CD4-positive, alpha-beta T cell treated with Interleukin-1 beta for 1 hour (primary cell): ENCODE measurements around the gene RSPO3.
"Not testable (repeated sequence)": the region's sequence is repeated elsewhere in the genome, so short reads cannot be mapped to it uniquely, and the experiment has no call there.

Experiments used
- DNase-seq, 2 donors: peaks; one replicate each; pipeline ENCODE4 v3.0.0-alpha.2; 2020 to 2022

The RSPO3 gene

DNA sequence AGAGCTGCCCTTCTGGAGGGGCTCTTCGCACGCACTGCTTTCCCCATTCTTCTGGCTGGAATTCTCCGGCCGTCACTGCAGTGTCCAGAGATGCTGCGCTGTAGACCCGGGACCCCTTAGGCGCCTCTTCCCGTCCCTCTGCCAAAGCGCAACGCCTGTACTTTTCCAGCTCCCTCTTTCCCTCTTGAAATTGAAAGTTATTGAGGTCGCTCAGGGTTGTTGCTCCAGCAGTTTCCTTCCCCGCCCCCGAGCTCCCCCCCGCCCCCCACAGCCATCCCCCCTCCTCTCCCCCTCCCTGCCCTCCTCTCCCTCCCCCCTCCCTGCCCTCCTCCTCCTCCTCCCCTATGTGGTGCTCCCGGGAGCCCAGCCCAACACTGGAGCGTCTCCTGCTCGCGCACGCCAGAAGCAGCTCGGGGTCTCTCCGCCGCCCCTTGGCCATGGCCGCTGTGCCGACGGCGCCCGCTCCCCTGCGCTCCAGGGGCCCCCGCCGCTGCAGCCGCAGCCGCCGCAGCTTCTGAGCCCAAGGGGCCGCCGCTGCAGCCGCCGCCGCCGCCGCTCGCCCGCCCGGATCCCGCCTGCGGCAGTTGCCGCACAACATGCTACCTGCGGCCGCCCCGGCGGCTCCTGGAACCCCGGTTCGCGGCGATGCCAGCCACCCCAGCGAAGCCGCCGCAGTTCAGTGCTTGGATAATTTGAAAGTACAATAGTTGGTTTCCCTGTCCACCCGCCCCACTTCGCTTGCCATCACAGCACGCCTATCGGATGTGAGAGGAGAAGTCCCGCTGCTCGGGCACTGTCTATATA, at the start of gene RSPO3:
TSS of gene RSPO3 (plus strand) at position 374 of the 804 bp plus-strand sequence. CDS start 522 bp downstream, outside the sequence.
- no peak for DNase-seq

- no peak for DNase-seq
Observed at GRCh38 chr6:127069659-127070279, 48.7 kb upstream of the RSPO3 start.

DNA sequence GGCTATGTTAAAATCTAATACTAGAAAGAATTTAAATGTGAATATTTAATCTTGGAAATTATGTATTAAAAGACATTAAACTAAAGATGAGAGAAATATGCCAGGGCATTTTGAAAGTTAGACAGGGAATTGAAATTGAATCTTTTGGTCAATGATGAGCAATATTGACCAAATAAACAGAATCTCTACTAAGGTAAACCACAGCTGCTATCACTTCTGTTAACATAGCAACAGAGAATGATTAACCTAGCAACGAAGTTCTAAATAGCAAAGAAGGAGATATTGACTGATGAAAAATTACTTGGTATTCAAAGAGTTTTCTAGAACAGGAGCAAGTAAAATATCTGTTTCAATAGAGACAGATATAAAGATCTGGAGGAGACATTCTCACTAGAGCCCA, 45.2 kb upstream of the RSPO3 start:
- no peak for DNase-seq

- DNase-seq, result no peak
Observed at GRCh38 chr6:127076466-127076865, 42.0 kb upstream of the RSPO3 start.

DNA sequence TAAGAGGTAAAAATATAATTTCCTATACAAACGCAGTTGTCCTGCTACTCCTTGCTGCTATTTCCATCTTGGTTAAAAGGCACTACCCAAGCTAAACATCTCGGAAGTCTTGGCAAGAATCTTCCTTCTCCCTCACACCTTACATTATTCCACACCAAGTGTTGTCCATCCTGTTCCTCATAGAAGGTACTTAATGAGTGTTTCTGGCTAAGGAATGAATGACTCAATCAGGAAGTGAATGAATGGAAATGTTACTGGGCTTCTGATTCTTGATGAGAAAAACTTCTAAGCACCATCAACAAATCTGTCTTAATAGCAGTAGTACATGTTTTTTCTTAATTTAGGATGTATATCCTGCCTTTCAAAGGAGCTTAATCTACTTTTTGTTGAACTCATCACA, 40.6 kb upstream of the RSPO3 start:
- DNase-seq, result no peak

DNA sequence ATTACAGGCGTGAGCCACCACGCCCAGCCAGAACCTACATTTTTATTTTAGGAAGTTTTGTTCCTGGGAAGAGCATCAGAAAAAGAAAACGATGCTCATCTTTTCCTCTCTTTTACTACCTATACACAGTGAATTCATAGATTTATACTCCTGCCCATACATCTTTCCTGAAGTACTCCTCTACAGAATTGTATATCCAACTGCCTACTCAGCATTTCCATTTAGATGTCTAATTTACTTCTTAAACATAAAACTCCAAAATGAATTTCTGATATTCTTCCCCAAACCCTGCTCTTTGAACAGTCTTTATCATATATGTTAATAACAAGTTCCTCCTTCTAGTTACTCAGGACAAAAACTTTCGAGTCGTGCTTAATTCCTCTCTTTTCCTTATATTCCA, 39.8 kb upstream of the RSPO3 start:
- DNase-seq, result no peak

DNA sequence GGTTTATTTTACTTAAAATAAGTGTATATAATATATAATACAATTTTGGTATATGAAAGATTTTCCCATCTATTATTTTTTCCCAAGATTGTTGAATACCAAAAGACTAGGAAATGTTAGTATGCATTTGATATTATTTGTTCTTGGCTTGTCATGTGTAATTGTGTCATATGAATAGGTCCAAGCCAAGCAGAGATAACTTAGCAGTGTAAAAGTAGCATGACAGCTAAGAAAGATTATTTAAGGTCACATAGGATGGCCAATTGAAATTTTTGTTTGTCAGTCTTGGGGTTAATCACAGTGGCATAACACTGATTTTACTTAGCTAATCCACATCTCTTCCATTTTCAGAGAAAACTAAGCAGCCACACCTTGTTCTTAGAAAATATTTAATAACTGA, 38.8 kb upstream of the RSPO3 start:
- no peak for DNase-seq

DNA sequence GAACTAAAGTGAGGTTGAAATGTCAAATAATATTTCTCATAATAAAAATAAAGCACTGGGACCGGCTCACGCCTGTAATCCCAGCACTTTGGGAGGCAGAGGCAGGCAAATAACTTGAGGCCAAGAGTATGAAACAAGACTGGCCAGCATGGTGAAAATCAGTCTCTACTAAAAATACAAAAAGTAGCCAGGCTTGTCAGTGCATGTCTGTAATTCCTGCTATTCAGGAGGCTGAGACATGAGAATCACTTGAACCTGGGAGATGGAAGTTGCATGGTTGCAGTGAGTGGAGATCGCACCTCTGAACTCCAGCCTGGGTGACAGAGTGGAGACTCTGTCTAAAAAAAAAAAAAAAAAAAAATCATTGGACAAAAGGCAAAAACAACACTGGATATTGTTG, 38.4 kb upstream of the RSPO3 start:
- no peak for DNase-seq

- DNase-seq, result no peak
Observed at GRCh38 chr6:127083231-127083962, 35.1 kb upstream of the RSPO3 start.

DNA sequence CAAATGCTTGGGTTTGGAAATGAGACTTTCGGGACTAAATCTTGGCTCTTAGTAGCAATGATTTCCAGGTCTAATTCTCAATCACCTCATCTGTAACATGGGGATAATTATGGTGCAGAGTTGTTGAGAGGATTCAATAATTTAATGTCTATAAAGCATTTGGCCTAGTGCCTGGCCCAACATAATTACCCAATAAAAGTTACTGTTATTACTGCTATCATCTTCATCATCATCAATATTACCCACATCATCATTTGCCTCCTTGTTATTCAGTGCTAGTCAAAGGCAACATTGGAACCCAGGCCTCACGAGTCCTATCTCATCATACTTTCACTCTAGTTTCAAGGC, 34.5 kb upstream of the RSPO3 start:
- DNase-seq, result no peak

DNA sequence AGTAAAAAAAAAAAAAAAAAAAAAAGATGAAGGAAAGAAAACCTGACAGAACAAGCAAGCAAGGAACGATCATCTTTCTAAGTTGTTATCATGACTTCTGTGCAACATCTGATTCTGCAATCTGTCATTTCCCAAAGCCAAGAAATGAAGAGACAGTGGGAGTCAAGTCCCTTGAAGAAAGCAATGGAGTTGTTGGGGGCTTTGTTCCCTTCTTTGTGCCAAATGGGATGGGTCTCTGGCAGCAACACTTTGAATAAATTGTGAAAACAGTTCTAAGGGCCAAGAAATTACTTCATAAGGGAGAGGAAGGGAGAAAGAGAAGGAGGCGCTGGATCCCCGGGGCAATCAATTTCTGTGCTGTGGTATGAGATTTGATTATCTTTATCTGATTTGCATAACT, 33.3 kb upstream of the RSPO3 start:
- no peak for DNase-seq

DNA sequence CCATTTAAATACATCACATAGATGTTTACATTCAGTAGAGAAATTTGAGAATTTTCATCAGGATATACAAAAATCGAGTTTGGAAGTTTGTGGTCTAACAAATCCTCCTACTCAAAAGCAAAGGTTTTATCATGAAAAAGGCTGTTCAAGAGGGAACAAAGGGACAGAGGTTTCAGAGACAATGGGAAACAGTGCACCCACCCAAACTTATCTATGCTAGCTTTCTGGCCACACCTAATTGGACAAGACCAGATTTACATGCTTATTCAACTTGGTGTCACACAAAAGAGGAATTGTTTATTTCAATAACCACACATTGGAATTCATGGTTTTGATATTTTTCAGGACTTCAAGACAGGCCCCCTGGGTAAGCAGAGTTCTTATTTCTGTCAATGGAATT, 28.4 kb upstream of the RSPO3 start:
- DNase-seq, result no peak

DNA sequence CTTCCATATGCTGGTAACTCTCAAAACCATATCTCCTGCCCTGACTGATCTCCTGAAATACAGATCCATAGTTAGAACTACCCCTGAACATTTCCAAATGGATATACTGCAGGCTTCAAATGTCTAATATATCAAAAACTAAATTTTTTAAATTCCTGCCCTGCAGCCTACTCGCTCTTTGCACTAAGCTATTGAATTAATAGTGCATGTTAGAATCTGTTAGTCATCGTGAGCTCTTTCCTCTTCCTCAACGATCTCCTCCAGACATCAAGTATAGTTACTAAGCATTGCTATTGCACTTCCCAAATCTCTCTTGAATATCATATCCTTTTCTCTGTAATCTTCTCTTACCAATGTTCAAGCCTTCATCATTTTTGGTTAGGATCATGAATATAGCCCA, 26.0 kb upstream of the RSPO3 start:
- no peak for DNase-seq

DNA sequence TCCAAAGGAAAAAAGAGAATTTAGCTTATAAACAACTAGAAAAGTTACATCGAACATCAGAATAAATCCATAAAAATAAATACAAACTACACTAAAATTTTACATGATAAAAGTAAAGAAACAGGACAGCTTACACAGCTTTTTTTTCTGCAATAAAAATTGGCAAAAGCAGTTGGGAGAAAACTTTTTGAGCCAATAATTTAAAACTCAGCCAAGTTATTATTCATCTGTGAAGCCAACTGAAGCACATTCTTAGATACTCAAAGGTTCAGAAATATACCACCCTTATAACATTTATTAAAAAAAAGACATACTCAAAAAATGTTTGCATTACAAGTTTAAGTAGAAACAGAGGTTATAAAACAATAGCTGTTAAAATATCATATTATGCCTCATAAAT, 23.7 kb upstream of the RSPO3 start:
- DNase-seq, result no peak

DNA sequence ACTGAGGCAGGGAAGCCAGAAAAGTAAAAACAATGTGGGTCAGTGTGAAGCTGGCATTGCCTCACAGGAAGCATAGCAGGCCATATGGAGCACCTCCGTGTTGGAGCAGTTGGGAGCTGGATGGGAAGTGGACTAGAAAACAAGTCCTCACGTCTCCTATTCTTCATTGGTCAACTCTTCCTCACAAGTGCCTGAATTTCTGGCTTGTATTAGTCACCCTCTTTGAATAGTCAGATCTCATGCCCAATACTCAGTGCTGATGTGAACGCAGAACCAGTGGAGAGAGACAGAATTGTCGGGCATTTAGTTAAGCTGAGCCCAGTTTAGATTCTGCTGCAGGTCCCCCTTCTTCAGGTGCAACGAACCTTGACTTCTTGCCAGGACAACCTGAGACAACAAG, 22.3 kb upstream of the RSPO3 start:
- no peak for DNase-seq

- not testable (repeated sequence) for DNase-seq
Observed at GRCh38 chr6:127097442-127097841, 21.0 kb upstream of the RSPO3 start.

DNA sequence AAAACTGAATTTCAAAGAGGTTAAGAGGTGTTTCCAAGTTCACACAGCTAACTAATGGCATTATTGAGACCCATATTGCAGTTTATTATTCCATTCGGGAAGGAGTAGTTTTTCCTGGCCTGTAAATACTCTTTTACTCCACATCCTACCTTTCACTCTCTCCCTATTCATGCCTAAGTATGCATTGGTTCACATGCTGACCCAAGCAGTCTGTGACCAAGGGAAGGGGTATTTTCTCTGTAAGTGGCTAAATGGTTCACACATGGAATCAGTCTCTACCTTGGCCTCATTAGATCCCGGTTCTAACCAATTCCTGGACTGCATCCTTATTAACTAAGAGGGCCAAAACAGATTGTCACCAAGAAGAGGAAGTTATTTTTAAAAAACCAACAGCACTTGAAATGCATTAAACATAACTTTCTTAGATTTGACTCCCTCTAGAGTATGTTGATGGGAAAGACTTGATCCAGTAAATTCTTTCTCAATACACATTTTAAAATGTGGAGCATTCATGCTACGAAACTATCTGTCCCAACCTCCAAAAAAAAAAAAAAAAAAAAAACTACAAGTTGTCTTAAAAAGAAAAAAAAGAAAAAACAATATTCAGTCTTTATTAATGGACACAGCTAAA, 17.8 kb upstream of the RSPO3 start:
- DNase-seq, result no peak

- no peak for DNase-seq
Observed at GRCh38 chr6:127102299-127102698, 16.2 kb upstream of the RSPO3 start.

GRCh38 chr6:127102859-127103258, 15.6 kb upstream of the RSPO3 start:
- DNase-seq, result no peak

DNA sequence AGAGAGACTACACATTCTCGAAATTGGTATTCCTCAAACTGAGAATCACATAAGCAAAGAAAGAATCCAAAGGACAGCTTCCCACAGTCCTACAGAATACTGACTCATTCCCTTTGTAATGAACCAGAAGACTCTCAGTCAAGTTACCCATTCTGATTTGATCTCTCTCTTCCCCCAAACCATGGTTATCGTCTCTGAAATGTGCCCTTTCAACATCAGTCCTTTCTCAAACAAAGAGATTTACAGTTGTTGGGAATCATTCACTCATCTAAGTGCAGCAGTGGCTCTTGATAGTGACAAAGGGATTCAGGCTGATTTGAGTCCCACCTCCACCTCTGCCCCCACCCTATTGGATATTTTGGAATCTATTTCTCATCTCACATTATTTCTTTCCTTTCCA, 15.0 kb upstream of the RSPO3 start:
- no peak for DNase-seq

DNA sequence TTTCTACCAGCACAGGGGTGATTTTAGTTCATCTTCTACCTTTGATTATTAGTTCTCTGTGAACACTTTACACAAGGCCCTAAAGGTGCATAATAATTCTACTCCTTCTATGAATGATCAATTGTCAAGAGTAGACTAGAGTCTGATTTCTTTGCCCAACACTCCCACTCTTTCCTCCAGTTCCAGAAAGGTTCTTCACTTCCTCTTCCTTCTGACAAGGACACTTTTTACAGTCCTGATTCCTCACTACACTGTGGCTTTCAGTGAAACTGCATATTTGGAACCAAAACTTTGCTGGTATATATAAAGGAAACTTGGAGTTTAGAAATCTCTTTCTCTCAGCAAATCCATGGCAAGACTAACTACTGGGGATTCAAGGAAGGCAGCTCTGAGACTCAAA, 10.6 kb upstream of the RSPO3 start:
- no peak for DNase-seq

GRCh38 chr6:127110712-127111111, 7.8 kb upstream of the RSPO3 start:
- no peak for DNase-seq

- no peak for DNase-seq
Observed at GRCh38 chr6:127111526-127111925, 6.9 kb upstream of the RSPO3 start.
